Ovary (tissue), 3 donors: ENCODE results near the gene FLOT1.

Source experiments
- CTCF ChIP-seq, 3 donors: fragments of 450-650 bp in 2 of 3; fragments of 200-600 bp in 1 of 3; IDR thresholded peaks; one replicate each; pipeline versions ENCODE4 v1.5.1 to v1.8.0; 2016 to 2022; ENCODE audit warnings: antibody characterized with exemption in 3 of 3, mild to moderate bottlenecking in 1 of 3
- EP300 ChIP-seq: sonication (generic); formaldehyde crosslinking; IDR thresholded peaks from one replicate; pipeline ENCODE4 v1.6.1; 2017; ENCODE audit warnings: antibody characterized with exemption
- POLR2A ChIP-seq: fragments of 450-650 bp; IDR thresholded peaks from one replicate; pipeline ENCODE4 v1.6.1; 2017; ENCODE audit warnings: antibody characterized with exemption, mild to moderate bottlenecking, moderate library complexity
- donor health status: DM: no; HTN: no; CAD: no.

- no peak for TF ChIP-seq POLR2A
- TF ChIP-seq CTCF (IDR thresholded peaks at IDR 0.05), result no peak
- TF ChIP-seq EP300, result no peak
These were observed 30.6 kb downstream of the FLOT1 start for GRCh38 chr6:30711758-30712380.
